Activated CD4-positive, CD25-positive, alpha-beta regulatory T cell treated with anti-CD3 and anti-CD28 coated beads, Interleukin-2, amount 50 U/mL, for 16 hours (primary cell): ENCODE results near the gene GHRH.

ENCODE experiments used
- DNase-seq: peaks from one replicate; pipeline ENCODE4 v3.0.0-alpha.2; 2020; ENCODE audit warnings: low read depth, low spot score

GHRH gene

GRCh38 chr20:37261714-37262113, at the start of gene GHRH:
Gene GHRH (minus strand): TSS chr20:37261814. CDS start chr20:37256889, 4,925 bp downstream.
- DNase-seq: no peak

GRCh38 chr20:37310951-37311350, 49.3 kb upstream of the GHRH start:
- DNase-seq: no peak

GRCh38 chr20:37309936-37310590, 48.4 kb upstream of the GHRH start:
- no peak for DNase-seq

GRCh38 chr20:37309290-37309689, 47.7 kb upstream of the GHRH start:
- DNase-seq: no peak

GRCh38 chr20:37308086-37309050, 46.8 kb upstream of the GHRH start:
- no peak for DNase-seq

- DNase-seq: no peak
Measured at GRCh38 chr20:37305839-37306238, 44.2 kb upstream of the GHRH start.

- DNase-seq: no peak
Measured at GRCh38 chr20:37305079-37305478, 43.5 kb upstream of the GHRH start.

GRCh38 chr20:37303637-37304036, 42.0 kb upstream of the GHRH start:
- no peak for DNase-seq

- DNase-seq: no peak
Measured at GRCh38 chr20:37302981-37303380, 41.4 kb upstream of the GHRH start.

- DNase-seq: no peak
Measured at GRCh38 chr20:37301558-37301957, 39.9 kb upstream of the GHRH start.

GRCh38 chr20:37301120-37301519, 39.5 kb upstream of the GHRH start:
- no peak for DNase-seq

- DNase-seq: no peak
Measured at GRCh38 chr20:37299718-37300528, 38.3 kb upstream of the GHRH start.

- no peak for DNase-seq
Measured at GRCh38 chr20:37298190-37298939, 36.8 kb upstream of the GHRH start.

- DNase-seq: no peak
Measured at GRCh38 chr20:37297066-37297736, 35.6 kb upstream of the GHRH start.

GRCh38 chr20:37296371-37296770, 34.8 kb upstream of the GHRH start:
- no peak for DNase-seq

GRCh38 chr20:37295595-37295994, 34.0 kb upstream of the GHRH start:
- no peak for DNase-seq

GRCh38 chr20:37295001-37295400, 33.4 kb upstream of the GHRH start:
- no peak for DNase-seq

GRCh38 chr20:37294262-37294981, 32.8 kb upstream of the GHRH start:
- no peak for DNase-seq

GRCh38 chr20:37293301-37293943, 31.8 kb upstream of the GHRH start:
- DNase-seq: no peak

- DNase-seq: no peak
Measured at GRCh38 chr20:37291724-37292126, 30.1 kb upstream of the GHRH start.
